Stimulated activated naive CD4-positive, alpha-beta T cell (primary cell): Measurements from ENCODE around the gene KMT2D.
"Not testable (repeated sequence)": the region's sequence is repeated elsewhere in the genome, so short reads cannot be mapped to it uniquely, and the experiment has no call there.

Experiments
- DNase-seq, 6 experiments: peaks; one replicate each; lab custom pipeline; 2025; lab: John Stamatoyannopoulos, UW

The KMT2D gene

DNA sequence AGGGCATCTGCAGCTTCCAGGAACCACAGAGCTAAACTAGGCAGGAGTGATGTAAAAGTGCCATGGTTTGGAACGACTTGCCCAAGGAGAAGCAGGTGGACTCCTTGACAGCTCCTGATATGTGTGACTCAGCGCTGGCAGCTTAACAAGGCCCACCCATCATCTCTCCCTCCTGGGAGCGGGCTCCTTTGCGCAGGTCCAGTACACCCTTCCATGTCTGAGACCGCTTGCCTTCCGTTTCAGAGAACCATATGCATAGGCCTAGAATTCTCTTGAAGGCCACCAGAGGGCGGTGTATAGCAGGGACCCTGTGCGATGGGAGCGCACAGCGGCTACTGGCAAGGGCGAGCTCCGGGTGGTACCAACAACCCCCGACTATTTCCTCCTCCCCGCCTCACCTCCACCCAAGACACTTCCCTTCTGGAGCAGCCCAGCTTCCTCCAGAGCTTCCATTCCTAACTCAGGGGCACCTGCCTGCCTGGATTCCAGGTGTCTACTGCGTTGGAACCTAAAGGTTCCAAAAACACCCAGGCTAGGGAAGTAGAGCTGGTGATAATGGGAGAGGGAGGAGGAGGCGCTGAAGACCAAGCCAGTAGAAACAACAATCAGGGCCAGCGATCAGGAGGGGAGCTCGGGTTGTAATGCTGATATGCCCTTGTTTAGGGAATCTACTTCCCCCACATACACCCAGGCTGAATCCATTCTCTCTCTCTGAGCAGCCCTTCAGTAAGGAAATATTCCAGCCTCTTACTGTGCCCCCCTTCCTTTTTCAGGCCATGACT lies 27.7 kb upstream of the KMT2D start:
- DNase-seq: peak; percentile 38 to 79 (median 50)

- DNase-seq: no peak
These were observed 25.5 kb upstream of the KMT2D start for GRCh38 chr12:49086116-49086515.

- no peak for DNase-seq
These were observed 23.8 kb upstream of the KMT2D start for GRCh38 chr12:49084438-49084837.

DNA sequence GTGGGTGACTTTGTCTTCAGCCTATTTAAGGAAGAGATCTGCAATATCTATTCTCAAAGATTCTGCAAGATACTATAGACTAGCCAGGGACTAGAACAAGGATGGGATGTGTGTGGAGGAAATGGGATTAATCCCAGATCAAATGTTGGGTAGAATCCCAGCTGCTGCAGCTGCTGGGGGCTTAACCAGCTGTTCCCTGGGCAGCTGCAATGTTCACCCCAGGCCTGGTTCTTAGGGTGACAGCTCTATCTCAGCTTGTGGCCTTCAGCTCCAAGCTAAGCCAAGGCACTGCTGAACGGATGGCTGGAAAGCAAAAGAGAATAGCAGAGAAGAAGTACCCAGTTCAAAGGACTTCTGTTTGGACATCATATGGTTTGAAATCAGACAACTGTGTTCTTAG lies 19.2 kb upstream of the KMT2D start:
- DNase-seq: no peak

GRCh38 chr12:49070971-49071370 lies 10.4 kb upstream of the KMT2D start:
- no peak for DNase-seq

DNA sequence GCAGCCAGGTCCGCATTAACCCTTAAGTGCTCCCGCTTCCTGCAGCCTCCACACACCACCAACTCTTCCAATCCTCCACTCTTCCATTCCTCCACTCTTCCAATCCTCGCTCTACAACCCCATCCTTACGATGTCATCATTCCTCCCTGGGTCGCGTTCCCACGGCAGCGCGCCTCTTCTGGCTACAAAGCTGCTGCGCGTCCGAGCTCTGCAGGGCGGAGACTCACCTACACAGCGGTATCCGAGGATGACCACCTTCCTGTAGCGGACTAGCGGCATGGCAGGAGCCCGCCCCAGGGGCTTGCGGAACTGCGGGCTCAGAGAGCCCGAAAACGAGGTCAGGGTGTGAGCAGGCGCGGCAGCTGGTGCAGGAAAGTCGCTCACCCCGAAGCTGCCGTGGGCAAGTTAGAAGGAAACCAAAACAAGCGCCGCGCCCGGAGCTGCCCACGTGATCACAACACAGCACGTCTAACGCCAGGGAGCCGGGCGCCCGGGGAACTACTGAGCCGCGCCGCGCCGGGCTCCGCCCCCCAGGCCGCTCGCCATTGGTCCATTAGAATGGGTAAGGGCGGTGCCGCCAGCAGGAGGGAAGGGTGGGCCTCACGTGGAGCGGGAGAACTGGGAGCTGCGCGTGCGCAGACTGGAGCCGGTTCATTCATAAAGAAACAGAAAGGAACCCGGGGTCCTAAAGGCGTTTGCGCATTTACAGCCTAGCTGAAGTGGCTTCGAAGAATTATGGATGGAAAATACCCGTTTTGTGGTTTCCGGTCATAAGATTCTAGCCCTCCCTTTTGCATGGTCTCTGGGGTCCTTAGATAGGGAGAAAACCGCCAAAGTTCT lies 9.1 kb upstream of the KMT2D start, which contains the start of gene RHEBL1:
RHEBL1 (minus strand) TSS at position 473 of the 840 bp plus-strand sequence; CDS start at position 279, 194 bp downstream.
- peak; percentile 92 to 99 (median 94) for DNase-seq

GRCh38 chr12:49068879-49069506 lies 8.4 kb upstream of the KMT2D start:
- peak in 1 of 6 experiments; percentile 18 for DNase-seq

DNA sequence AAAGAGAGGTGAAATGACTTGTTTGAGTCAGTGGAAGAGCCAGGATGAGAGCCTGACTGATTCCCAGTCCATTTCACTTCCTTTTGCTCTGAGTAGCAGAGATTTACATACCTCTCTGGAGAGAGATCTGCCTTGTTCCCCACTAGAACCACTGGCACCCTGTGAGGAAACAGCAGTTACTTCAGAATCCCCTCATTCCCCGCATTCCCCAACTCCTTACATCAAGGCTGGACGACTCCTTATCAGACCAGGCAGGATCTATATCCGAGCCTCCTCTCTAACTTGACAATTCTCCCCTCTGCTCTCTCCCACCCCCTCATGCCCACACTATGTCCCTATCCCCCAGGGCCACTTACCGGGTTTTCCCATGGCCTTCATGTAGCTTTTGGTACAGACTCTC lies 5.5 kb upstream of the KMT2D start:
- no peak for DNase-seq

- DNase-seq: no peak
These were observed 4.2 kb upstream of the KMT2D start for GRCh38 chr12:49064767-49065152.

DNA sequence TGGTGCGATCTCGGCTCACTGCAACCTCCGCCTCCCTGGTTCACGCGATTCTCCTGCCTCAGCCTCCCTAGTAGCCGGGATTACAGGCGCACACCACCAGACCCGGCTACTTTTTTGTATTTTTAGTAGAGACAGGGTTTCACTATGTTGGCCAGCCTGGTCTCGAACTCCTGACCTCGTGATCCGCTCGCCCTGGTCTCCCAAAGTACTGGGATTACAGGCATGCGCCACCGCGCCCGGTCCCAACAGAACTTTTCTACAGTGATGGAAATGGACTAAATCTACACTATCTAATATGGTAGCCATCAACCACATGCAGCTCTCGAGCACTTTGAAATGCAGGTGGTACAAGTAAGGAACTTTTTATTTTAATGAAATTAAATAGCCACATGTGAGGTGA lies 1.3 kb upstream of the KMT2D start:
- DNase-seq: not testable (repeated sequence)

DNA sequence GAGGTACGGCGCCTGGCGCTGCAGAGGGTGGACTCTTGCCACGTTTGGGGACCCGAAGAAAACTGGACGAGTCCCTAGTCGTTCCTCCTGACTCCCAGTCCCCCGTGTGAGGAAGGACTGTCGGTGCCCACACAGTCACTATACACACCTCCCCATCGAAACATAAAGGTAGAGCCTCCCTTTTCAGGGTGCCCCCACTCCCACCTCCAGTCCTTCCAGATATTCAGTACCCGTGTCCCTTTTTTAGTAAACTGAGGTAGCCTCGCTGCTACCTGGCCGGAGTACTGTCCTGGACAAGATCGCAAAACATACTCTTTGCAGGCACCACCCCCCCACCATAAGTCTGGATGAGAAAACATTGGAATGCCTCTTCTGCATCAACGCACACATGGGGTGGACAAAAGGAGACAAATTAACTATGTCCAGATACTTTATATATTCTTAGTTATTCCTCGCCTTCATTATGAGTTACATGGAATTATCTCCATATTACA lies 610 bp upstream of the KMT2D start:
- no peak for DNase-seq

DNA sequence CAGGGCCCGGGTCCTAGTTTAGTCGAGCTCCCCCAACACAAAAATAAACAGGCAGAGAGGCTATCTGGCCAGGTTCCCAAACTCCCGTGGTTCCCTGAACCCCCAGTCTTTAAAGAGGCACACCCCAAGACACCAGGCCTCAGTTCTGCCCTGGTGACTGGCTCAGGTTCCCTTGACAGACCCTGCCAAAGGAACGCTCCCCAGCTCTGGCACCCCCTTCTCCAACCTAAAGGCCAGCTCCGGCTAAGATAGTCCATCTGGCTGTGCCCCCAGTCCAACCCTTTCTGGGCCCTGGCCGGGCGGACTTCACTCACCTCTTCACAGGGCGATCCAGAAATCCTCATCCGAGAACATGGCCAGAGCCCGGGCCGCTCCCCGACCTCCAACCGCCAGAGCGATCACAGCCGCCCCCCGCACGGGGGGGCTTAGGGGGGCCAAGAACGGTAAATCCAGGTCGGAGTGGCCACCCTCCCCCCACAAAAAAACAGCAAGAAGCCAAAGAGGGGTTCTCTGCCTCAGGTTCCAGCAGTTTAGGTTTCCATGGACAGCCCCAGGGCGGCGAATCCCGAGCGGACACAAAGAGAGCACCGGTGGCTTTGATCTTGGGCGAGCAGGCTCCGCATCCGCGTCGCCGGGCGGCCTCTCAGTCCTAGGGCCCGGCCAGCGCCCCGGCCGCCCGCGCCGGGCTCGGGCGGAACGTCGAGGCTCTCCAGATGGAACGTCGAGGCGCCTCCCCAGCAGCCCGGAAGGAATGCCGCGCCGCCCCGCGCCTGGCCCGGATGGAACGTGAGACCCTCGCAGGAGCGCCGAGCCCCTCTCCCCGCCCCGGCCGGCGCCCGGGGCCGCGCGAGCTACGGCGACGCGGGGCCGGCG lies 1.1 kb downstream of the KMT2D start:
- DNase-seq: peak in 4 of 6 experiments; percentile 13 to 43 (median 32)

GRCh38 chr12:49059045-49059298 lies 1.6 kb downstream of the KMT2D start:
- no peak for DNase-seq

DNA sequence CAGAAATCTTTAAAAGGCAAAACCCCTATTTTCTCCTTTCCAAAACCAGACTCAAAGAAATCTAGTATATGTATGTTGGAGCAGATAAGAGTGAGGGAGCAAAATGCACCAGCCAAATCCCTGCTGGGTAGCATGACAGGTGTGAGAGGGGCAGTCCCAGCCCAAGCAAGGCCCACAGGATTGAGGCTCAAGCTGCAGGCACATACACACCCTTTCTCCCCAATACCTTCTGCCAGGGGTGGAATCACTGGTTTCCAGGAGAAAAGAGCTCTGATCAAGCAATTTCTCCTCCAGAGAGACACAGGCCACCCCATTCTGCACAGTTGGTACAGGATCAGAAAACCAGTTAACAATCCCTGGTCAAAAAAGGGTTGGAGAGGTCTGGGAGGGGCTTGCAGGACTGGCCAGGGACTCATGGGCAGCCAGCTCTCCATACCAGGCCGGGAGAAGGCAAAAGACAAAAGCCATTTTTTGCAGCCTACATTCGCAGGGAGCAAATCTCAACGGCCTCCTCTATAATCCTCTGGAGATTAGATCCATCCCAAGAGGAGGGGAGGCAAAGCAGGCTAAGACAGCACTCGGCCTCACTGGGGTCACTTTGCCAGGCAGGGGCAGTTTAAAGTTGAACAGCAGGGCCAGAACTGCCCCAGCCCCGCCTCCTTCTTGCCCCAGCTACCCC lies 2.1 kb downstream of the KMT2D start:
- DNase-seq: no peak

DNA sequence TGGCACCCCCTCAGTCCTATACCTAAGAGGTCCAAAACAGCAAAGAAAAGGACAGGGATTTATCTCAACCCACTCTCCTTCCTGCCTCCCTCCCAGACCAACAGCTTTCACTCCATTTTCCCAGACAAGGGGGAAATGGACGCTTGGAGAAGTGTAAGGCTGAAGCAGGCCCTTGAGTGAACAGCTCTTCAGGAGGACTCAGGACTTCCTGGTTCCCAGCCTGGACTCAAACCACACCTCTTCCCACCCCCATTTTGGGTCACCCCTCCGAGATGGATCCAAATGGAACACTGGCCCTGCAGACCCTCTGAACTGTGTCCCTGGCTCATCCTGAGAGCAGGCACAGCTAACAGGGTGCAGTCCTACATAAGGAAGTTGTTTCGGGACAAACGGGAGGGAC lies 2.7 kb downstream of the KMT2D start:
- no peak for DNase-seq

DNA sequence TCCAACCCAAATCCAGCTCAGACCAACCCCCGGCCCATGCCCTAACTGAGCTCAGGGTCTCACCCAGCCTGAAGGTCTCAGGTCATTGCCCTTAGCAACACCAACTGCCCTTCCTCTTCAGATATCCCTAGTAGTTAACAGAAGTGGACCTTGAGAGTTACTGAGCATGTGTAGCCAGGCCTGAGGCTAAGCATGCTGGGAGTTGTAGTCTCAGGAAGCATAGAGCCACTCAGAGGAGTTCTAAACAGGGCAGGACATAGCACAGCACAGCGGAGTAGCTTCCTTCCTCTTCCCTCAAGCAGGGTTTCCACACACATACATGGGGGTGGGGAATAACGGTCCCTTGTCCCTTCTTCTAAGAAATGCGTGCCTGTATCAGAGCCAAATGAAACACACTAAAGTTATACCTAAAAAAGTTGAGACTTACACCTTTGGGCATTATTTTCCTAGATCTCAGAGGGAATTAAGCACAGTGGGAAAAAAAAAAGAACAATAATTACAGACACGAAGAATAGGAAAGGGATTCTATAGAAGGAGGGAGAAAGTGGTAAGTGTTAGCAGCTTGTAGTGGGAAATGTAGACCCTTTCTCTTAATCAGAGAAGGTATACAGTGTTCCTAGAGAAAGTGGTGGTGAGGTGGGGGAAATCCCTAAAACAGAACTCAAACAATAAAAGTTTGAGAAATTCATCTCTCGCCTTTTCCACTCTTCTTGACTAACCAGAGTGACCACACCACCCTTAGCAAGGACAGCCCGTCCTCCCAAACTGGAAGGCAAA lies 4.4 kb downstream of the KMT2D start:
- DNase-seq: peak in 5 of 6 experiments; percentile 17 to 49 (median 37)

DNA sequence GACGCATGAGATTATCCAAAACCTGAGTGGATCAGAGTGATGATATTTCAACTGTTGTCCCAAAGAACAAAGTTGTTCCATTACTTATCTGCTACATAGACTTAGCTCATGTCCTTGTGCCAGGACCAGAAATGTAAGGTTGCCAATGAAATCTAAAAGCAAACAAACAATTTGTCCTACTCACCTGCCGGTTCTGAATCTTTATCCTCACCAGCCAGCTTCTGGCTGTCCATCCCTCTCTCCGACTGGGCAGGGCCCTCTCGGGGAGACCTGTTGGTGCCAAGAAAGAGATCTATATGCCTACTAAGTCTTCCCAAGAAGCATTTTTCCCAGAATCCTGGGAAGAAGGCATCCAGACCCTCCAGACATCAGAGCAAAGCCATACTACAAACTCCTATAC lies 5.5 kb downstream of the KMT2D start:
- DNase-seq: no peak

GRCh38 chr12:49054524-49054923 lies 6.1 kb downstream of the KMT2D start:
- no peak for DNase-seq

DNA sequence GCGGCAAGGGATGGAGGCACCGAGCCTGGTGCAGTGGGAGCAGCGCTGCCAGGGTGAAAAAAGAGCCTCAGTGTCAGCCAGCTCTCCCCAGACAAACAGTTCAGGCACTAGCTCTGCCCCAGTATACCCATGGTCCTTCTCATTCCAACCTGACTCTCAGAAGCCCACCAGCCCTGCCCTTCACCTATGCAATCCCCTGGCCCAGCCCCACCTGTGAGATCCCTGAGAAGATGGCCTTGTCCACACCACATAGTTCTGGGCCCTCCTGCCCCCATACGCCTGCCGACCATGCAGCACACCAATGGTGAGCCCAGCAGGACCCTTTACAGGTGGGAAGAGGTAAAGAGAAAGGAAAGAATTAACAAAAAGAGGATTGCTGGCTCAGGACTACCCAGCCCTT lies 6.5 kb downstream of the KMT2D start:
- no peak for DNase-seq

GRCh38 chr12:49052451-49053208 lies 8.0 kb downstream of the KMT2D start:
- no peak for DNase-seq
